SHP77 treated with DMSO at 0.1 percent for 48 hours (cell line): ENCODE data around the gene ACVR1B.

ENCODE experiments used
- DNase-seq: peaks from one replicate; lab custom pipeline; 2025; lab: John Stamatoyannopoulos, UW

The ACVR1B gene

DNA sequence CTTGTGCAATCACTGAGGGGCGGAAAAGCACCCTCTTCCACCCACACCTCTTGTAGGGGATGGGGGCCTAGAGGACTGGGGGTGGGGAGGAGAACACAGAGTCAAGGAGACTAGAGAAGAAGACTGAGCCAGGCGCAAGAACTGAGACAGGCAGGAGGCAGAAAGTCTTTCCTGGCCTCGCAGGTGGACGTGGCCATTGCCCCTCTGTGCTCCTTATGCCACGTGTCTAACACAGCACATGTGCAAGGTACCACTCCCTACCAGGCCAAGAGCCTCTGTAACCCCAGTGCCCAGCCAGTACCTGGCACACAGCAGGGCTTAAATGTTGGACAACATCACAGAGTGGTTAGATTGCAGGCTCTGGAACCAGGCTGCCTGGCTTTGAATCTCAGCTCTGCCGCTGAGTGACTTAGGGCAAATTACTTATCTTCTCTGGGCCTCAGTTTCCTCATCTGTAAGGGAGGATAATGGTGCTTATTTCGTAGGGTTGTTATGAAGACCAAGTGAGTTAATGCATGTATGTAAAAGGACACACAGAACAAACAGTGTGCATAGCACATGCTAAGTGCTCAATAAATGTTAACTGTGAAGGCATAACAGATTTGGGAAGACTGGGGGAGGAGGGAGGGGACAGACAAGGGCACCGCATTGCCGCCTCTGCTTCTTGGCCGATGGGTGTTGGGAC is 53.9 kb downstream of the ACVR1B start:
- no peak for DNase-seq

DNA sequence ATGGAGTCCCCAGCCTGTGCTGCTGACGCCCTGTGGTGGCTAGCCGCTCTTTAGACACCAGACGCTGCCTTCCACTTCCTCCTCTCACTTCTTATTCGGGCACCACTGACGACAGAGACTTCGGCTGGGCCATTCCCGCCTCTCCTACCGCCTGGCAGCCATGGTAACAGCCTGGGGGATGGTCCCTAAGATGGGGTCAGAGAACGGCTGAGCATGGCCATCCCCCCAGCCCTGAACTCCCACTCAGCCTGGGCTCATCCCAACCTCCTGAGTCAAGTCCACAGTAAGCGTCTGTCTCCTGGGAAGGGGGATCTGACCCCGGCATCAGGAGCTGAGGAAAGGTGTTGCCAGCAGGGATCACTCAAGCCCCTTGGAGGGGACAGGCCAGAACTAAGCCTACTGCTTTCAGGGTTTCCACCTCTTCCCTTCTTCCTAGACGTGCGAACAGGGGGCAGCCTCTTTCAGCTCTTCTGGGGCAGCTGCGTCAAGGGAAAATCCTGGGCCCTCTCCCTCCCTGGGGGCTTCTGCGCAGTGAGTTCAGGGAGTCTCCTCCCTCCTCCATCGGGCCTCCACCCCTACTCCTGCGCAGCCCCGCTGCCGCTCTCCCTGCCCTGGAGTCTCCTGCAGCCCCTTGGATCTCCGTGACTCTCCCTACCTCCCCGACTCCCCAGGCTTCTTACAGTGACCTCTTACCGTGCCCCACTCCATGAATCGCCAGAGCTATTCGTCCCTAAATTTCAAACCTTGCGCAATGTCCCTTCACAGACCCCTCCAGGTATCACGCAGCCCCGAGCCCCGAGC is 54.6 kb downstream of the ACVR1B start:
- DNase-seq: no peak

DNA sequence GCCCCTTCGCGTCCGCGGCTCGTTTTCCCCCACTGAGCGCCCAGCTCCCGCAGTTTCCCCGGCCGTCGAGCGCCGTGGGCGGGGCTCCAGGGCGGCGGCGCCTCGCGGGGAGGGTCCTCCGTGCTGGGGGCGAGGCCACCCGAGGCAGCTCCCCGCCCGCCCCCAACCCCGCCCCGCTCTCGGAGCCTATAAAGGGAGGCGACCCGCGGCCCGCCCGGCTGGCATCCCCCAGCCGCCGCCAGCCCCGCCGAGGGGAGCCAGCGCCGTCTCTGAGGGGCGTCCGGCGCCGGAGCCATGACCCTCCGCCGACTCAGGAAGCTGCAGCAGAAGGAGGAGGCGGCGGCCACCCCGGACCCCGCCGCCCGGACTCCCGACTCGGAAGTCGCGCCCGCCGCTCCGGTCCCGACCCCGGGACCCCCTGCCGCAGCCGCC is 55.2 kb downstream of the ACVR1B start, which contains the start of gene TAMALIN:
TSS of gene TAMALIN (plus strand) at position 221 of the 432 bp plus-strand sequence. CDS start at position 295, 74 bp downstream.
- DNase-seq: no peak

DNA sequence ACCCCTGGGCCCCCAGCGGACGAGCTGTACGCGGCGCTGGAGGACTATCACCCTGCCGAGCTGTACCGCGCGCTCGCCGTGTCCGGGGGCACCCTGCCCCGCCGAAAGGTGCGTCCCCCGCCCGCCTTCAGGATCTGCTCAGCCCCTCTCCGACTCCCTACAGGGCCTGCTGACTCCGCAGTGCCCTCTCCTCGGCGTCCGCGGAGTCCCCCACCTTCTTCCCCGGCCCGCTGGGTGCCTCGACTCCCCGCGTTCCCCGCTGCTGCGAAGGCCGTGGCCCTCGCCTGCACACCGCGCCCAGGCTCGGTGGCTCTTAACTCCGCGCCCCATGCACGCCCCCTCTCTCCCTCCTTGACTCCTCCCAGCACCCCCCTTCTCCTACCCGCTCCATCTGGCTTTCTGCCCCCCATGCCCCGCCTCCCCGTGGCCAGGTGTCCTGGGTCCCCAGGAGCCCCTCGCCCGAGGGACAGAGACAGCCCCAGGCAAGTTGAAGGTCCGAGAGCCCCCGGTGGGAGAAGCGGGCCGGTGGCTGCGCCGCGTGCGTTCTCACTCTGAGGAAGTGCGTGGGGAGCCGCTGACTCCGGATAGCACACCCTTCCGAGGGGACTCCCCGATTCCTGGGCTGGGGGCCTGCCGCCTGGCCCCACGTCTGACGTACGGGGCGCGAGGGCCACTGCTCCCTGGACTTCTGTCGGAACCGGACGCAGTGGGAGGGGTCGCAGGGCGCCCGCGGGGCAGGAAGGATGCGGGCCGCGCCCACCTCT is 55.8 kb downstream of the ACVR1B start:
- DNase-seq: no peak

- DNase-seq: no peak
Observed at GRCh38 chr12:52007982-52008510, 56.5 kb downstream of the ACVR1B start.

DNA sequence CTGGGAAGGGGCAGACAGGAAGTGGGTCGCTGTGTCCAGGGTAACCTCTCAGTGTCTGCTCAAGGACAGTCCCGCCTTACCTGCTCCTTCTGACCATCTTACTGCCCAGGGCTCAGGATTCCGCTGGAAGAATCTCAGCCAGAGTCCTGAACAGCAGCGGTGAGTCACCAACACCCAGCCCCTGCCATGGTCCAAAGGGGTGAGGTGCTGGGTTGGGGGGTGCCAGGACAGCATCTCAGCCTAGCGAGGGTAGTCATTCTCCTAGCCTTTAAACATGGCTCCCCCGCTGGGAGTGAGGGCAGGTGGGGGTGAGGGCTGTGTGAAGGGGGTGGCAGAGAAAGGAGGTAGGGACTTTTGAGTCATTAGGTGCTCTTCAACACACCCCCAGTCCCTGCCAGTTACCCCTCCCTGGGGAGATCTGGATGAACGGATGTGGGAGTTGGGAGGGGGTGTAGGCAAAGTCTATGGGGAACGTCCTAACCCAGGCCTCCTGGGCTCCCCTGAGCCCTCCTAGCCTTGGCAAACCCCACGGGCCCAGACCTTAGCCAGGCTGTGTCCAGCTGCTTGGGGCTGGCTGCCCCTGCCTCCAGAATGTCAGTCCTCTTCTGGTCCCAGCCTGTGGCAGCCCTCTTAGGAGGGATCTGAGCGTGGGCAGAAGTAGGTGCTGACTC is 57.7 kb downstream of the ACVR1B start:
- no peak for DNase-seq

GRCh38 chr12:52010152-52010622 is 58.7 kb downstream of the ACVR1B start:
- peak; percentile 16 for DNase-seq

GRCh38 chr12:52010692-52011601 is 59.4 kb downstream of the ACVR1B start:
- DNase-seq: no peak

- no peak for DNase-seq
Observed at GRCh38 chr12:52011602-52012214, 60.2 kb downstream of the ACVR1B start.

DNA sequence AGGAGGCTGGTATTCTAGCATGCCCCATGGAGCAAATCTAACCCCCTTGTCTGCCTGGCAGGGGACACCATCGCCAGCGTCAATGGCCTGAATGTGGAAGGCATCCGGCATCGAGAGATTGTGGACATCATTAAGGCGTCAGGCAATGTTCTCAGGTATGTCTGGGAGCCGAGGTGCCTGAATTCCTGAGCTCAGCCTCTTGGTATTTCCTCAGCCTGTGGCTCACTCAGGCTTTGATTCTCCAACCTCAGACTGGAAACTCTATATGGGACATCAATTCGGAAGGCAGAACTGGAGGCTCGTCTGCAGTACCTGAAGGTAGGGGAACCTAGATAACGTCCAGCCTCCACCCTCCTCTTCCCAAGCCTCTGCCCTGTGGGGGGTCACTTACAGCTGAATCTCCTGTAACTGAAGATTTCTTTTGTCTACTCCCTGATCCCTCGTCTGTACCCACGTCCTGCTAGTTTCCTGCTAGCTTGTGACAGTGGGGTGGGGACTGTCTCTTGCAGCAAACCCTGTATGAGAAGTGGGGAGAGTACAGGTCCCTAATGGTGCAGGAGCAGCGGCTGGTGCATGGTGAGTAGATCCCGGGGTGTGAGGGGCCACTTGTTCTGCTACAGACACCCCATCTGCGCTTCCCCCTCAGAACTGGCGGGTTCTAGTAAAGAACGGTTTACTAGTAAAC is 62.3 kb downstream of the ACVR1B start:
- DNase-seq: no peak

DNA sequence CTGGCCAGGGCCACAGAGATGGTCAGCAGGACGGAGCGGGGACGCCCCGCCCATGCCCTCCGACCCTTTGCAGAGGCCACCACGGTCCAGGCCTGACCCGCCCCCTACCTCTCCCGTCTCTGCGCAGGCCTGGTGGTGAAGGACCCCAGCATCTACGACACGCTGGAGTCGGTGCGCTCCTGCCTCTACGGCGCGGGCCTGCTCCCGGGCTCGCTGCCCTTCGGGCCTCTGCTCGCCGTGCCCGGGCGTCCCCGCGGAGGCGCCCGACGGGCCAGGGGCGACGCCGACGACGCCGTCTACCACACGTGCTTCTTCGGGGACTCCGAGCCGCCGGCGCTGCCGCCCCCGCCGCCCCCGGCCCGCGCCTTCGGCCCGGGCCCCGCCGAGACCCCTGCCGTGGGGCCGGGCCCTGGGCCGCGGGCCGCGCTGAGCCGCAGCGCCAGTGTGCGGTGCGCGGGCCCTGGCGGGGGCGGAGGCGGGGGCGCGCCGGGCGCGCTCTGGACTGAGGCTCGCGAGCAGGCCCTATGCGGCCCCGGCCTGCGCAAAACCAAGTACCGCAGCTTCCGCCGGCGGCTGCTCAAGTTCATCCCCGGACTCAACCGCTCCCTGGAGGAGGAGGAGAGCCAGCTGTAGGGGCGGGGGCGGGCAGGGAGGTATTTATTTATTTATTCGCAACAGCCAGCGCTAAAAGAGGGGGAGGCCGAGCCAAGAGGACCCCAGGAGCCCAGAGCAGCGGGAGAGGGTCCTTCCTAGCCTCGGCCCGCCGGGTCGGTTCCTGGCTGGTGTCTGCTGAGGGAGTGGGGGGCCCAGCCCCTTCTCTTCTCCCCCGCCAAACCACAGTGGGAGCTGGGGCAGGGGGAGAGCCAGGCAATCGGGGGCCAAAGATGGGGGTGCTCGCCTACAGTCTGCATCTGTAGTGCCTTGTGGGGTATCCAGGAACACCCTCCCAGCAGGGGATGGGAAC is 63.4 kb downstream of the ACVR1B start:
- no peak for DNase-seq

GRCh38 chr12:52015532-52016041 is 64.1 kb downstream of the ACVR1B start:
- no peak for DNase-seq

DNA sequence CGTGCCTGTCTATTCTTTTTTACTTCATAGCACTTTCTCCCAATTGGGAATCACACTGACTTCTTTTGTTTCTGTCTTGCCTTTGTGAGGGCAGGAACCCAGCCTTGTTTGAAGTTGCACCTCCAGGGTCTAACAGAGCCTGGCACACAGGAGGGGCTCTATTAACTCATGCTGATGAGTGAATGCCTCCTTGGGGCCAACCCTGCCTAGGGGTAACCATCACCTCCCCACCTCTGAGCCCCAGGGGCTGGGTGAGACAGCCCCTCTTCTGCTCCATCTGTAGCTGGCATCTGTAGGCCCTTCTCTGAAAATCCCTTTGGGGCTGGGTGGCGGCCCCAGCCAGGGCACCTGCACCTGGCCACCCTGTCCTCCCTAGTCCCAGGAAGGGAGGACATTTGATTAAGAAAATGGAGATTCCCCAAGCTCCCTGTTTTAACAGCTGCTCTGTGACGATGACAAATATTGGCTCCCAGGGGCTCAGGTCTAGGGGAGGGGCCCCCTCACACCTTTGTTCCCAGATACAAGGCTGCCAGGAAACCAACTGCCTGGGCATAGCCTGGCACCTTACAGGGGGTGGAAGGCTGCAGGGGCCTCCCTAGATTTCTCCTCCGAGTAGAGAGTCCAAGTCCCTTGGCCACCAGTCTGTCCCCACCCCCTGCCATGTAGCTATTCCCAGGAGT is 67.1 kb downstream of the ACVR1B start:
- DNase-seq: peak; percentile 50

DNA sequence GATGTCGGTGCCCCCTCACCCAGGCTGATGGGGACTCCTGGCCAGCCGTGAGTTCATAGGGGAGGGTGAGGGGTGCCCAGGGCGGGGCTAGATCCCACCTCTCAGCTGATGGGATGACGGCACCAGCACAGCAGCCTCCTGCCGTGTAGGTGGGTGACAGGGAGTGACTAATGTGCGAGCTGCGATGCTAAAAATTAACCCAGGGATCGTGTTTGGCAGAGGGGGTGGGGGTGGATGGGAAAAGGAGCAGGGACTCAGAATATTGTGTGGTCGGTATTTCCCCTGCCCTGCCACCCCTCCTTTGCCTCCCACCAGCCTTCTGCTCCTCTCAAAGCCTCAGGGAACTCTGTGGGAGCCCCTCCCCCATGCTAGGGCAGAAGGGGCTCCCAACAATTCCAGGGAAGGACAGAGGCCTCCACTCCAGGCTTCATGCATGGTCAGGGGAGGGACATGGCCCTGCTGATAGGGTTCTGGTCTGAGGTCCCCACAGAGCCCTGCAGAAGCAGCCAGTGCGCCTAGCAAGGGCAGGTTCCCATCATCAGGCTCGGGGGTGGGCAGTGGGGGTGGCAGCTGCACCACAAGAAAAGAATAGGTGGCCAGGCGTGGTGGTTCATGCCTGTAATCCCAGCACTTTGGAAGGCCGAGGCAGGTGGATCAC is 67.7 kb downstream of the ACVR1B start:
- no peak for DNase-seq

DNA sequence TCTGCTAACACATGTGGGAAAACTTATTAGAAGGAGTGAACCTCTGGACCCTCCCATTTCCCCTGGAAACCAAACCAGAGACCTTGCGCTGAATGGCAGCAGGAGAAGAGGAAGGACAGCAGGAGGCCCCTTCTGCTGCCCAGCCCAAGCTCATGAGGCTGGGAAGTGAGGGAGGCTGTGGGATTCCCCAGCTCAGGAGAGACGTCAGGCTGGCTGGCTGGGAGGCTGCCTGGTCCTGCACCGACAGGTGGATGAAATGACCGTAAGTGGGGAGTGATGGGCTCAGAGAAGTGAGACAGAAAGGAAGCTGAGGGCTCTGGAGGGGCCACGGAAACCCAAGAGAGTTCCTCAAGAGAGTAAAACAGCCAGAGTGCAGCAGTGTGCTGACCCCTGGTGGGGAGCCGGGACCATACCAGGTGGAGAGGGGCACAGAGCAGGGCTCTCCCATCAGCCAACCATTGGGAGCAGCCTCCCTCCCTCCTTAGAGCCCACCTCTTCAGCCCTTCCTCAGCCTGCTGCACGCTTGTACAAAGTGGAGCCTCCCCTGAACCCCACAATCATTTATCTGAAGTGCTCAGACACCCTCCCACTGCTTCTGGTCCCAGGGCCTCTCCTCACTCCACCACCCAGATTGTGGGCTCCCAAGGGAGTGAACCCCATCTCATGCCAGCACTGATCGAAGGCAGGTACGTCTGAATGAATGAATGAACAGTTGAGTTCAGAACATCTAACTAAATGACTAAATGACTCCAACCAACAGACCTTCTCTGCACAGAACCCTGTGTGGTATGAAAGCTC is 69.2 kb downstream of the ACVR1B start:
- DNase-seq: peak; percentile 52

DNA sequence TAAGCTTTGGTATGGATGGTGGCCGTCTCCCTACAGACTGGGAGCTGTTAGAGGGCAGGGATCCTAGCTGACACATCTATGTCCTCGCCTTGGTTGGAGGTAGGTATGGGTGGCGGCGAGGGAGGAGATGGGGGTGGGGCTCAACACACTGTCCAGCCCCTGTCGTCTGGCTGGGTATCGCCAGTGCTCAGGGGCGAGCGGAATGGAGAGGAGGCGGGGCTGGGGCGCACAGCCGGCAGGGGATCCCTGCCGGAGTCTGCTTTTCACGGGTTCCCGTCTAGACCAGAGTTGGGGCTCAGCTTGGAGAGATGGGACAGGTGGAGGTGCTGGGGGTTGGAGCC is 71.3 kb downstream of the ACVR1B start:
- peak; percentile 33 for DNase-seq
